D341Med (cell line): Measurements from ENCODE around the gene POLA2.
"Not testable (repeated sequence)": the region's sequence is repeated elsewhere in the genome, so short reads cannot be mapped to it uniquely, and the experiment has no call there.

Experiments
- DNase-seq: peaks from one replicate; pipeline ENCODE4 v3.0.0; 2012; ENCODE audit warnings: low spot score

POLA2 gene

DNA sequence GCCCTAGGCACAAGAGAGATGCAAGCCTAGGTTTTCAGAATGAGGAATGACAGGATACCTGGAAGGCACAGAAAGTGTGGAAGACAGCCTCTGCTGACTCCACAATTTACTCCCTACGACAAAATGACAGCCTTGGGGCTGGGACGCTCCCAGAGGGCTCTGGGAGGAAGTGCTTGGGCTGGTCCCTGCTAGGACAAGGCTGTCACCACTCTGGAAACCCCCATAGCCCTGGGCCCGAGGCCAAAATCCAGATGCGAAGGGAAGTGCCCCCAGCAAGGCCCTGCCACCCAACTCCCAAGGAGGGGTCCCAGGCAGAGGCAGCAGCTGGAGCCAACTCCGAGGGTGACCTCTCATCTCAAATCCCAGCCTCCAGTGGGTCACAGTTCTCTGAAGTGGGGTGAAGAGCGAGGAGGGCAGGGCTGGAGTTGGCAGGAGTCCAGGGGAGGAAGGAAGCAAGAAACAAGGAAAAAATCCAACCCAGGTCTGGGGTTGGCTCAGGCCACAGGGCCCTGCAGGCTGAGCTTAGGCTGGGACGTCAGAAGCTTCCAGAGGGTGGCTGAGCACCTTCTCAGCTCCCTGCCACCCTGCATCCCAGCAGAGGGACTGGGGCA, 46.6 kb downstream of the POLA2 start:
- no peak for DNase-seq

DNA sequence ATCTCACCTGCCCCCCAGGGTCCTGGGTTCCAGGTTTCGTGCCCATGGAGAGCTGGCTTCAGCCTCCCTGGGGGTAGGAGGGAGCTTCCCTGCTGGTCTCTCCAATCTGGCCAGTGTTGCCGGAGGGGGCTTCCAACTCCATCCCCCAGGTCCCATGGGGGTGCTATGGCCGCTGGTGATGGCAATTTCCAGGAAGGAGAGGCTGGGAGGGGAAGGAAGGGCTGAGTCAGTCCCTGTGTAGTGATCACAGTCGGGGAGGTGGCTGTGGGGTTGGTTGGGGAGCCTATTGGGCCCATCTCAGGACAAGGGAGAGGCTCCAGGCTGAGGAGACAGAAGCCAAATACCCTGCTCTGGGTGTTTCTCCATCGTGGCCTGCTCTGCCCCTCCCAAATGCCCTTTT, 47.2 kb downstream of the POLA2 start:
- no peak for DNase-seq

DNA sequence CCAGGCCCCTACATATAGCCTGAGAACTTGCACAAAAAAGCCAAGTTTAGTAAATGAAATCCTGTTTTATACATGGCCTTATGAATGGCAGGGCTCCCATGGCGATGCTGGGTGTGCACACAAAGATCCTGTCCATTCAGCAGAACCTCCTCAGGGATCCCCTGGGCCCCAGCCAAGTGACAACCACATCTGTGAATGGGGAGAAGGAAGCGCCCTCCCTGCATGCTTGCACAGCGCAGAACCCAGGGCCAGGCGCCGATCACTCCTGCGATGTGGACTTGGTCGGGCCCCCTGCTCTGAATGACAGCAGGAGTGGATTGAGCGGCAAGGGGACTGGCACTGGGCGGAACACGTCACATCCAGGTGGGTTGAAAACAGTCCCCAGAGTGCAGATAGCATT, 48.5 kb downstream of the POLA2 start:
- no peak for DNase-seq

DNA sequence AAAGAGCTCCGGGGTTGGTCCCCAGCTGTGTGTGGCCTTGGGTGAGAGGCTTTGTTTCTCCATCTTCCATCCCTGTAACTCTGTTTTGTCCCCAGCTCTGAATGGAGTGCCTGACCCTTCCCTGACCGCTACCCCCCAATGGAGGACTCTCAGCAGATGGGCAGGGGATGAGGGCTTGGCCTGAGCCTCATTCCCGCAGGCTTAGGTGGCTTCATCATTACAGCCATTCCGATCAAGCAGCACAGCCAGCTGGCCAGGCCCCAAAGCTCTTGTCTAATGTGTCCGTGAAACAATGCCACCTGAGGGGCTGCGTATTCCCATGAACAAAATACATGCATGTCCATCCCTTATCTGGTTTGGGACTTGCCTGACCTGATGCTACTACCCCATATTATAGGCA, 49.0 kb downstream of the POLA2 start:
- no peak for DNase-seq

DNA sequence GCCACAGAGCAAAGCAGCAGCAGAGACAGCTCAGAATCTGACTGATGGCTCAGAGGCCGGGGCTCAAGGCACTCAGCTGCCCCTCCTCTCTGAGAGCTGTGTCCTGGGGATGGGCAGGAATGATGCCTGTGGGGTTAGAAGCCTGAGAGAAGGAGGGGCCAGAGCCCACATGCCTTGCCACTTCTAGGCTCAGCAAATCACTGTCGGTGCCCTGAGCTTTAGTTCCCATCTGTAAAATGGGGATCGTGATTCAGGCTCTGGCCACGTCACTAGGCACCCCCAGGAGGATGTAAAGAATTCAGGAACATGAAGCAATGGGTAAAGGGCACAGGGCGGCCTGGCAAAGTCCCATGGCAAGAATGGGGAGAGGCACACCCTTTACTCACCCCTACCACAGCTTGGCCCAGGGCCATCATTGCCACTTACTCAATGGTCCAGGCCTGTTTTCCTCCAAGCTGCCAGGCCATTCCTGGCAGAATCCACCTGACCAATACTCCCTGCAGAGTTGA, 49.5 kb downstream of the POLA2 start:
- no peak for DNase-seq

DNA sequence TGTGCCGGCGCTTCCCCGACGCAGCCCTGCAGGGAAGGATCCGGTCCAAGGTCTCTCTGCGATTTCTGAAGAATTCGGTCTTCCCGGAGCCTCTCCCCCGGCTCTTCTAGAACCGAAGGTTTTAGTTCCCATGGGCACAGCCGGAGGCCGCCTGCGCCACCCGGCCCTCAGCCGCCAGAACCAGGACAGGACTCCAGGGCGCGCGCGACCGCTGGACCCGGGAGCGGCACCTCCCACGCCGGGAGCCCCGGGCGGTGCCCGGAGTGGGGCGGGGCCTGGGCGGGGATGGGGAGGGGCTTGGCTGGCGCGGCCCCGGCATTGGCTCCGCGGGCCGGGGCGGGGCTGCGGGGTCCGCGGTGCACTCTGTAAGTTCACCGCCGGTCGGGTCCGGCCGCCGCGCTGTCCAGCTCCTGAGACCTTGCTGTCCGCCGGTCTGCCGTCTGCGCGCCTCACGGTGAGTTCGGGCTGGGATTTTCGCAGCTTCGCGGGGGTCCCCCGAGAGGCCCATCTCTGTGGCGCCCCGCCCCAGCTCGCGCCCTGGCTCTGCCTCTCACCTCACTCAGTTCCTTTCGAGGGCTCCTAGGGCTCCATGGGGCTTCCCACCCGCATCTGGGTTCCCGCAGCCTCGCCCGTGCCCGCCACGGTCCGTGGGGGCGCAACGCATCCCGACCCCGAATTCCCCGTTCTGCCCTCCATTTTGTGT, 52.9 kb downstream of the POLA2 start, which contains the start of gene CDC42EP2:
CDC42EP2 (plus strand) TSS at position 366 of the 703 bp plus-strand sequence. CDS start 6,033 bp downstream, outside the sequence.
- DNase-seq = peak; percentile 95

DNA sequence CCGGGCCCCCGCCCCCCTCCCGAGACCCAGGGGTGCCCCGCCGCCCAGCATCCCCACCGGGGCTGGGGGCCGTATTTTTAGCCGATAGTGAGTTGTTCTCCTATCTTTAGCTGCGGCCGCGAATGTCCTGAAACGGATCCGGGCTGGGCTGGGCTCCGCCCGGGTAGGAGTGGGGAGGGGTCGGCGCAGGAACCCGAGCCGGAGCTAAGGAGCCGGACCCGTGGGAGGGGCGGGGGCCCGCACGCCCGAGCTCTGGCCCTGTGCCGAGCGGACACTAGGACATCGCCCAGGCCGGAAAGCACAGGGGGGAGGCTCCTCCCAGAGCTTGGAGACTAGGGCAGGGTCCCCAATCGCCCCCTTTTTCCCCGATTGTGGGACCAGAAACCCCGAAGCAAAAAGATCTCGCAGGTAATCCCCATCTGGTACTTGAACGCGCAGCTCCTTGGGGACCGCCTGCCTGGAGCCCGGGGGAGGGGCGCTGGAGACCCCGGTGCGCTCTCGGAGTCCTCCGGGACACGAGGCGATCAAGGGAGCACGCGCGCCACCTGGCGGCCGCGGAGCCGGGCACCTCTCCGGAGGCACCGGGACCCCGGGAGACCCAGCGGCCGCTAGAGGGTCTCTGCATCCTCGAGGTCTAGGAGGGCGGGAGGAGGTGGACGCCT, 53.6 kb downstream of the POLA2 start:
- DNase-seq = peak; percentile 94

DNA sequence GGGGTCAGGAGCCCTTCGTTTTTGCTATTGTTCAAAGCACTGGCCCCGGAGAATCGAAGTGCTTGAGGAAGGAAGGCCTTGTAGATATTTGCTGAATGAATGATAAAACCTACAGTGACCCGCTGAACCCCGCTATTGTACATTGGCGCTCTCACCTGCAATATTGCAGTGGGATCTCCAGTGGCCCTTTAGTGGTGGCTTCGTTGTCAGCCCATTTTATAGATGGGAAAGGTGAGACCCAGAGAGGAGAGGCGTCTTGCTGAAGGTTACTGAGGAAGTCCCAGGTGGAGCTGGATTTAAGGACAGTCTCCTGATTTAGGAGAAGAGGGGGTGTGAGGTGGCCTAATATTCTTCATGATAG, 54.1 kb downstream of the POLA2 start:
- DNase-seq = no peak

DNA sequence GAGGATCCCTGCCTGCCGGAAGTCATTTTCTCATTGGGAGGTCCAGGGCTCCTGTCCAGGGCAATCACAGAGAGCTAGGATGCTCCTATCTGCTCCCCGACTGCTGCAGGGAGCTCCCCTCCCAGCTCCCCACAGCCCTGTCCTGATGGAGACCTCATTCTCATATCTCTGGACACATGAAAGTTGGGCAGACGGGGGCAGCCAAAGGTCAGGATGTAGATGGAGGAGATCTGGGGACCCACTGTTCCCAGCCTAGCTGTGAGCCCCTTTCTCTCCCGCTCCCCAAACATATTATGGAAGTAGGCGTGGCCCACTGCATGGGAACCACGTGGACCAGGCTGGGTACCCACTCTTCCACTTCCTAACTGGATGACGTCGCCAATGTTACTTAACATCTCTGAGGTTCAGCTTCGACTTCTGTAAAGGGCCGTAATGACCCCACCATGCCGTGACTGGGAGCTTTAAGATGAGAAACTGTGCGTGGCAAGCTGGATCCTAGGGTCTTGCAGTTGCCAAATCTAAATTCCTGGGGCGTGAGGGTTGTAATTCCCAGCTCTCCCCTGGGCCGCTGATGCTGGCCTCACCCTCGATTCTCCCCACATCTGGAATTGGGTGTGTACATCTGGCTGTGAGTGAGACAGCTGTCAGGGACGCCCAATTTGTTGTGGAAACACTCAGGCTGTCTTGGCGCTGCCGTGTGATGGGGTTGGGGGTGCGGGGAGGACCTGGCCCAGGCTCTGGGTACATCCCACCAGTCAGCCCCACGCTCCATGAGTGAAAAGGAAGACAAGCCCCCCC, 54.7 kb downstream of the POLA2 start:
- DNase-seq = no peak

DNA sequence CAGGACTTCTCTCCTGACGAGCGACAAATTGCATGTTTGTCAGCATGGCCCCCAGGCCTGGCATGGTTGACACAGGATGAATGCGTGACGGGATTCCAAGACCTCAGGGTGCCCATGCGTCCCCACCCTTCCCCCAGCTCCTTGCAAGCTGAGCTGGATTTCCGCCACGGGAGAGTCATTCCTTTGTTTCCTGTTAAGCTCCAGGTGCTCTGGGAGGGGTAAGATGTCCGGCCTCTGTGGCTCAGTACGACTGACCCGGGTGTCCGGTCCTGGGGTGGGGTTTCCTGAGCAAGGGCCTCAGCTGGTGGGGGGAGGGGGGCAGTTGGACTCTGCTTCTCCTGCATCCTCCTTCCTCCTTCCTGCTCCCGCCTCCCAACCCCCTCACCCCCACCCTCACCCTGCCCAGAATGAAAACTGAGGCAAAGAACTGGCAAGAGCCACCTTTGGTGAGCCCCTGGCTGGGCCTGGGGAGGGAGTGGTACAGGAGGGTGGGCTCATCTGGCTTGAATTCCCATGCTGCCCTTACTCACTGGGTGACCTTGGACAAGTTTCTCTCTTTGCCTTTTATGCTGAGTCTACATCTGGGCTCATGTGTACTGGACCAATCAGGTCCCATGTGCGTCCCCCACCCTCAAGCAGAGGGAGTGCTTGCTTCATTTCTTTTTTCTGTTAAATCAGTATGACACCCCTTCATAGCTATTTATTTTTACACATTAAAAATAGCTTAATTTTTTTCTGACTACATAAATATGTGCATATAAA, 55.4 kb downstream of the POLA2 start:
- no peak for DNase-seq

DNA sequence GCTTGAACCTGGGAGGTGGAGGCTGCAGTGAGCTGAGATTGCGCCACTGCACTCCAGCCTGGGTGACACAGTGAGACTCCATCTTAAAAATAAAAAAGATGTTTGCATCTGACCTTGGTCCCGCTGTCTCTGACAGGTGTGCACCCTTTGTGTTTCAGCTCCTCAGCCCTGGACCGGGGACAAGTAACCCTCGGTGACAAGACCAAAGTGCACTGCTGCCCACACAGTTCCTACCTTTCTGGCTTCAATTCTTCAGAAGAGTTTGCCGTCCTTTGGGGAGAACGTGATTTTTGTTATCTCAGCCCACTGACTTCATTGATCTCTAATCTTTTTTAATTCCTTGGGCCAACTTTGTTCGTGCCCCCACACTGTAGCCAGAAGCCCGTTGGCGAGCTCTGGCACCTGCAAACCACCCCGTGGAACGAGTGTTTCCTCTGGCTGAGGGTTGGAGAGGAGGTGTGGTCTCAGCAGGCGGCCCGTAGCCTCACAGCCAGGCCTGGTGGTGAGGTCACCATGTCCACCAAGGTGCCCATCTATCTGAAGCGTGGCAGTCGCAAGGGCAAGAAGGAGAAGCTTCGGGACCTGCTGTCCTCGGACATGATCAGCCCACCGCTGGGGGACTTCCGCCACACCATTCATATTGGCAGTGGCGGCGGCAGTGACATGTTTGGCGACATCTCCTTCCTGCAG, 58.8 kb downstream of the POLA2 start:
- DNase-seq = no peak

DNA sequence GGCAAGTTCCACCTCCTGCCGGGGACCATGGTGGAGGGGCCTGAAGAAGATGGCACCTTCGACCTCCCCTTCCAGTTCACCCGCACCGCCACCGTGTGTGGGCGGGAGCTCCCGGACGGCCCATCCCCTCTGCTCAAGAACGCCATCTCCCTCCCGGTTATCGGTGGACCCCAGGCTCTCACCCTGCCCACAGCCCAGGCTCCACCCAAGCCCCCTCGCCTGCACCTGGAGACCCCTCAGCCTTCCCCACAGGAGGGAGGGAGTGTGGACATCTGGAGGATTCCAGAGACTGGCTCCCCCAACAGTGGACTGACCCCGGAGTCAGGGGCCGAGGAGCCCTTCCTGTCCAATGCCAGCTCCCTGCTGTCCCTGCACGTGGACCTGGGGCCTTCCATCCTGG, 59.3 kb downstream of the POLA2 start:
- DNase-seq = no peak

DNA sequence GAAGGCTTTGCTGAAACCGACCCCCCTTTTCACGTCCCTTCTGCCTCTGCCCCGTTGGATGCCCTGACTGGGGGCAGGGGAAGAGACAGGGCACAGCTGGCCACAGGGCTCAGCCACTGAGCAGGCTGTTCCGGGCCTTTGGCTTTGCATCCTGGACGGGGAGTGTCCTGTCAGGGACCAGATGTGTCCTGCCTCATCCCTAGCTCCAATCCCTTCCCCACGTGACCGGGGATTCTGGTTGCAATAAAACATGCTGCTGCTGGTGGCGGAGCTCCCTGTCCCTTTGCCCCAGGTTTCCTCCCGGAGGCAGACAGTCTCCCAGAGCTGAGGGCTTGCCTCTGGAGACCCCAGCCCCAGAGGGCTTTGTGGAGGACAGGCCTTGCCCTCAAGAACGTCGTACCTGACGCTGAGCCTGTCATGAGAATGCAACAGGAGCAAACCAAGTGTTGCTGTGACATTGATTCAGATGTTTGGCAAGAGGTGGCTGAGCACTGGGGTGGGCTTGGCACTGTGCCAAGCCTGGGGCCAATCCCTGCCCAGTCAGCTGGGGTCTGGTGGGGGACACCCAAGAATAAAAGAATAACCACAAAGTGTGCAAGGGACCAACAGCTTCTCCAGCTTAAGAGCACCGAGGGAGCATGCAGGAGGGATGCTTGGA, 60.2 kb downstream of the POLA2 start:
- DNase-seq = no peak

DNA sequence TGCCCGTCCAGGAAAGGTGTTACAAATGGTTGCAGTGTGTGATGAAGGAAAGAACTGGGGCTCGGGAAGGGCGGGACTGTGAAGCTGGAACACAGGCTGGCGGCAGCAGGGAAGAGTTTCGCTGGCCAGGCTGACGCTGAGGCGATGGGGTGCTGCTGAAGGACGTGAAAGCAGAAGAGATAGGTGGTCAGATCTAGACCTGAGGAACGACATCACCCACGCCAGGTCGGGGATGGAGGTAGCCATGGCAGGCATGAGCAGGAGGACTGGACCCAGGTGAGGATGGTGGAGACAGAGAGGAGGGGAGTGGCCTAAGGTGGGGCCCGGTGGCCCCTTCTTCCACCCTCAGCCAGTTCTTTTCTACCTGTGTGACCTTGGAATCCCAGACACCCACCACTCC, 62.1 kb downstream of the POLA2 start:
- no peak for DNase-seq

DNA sequence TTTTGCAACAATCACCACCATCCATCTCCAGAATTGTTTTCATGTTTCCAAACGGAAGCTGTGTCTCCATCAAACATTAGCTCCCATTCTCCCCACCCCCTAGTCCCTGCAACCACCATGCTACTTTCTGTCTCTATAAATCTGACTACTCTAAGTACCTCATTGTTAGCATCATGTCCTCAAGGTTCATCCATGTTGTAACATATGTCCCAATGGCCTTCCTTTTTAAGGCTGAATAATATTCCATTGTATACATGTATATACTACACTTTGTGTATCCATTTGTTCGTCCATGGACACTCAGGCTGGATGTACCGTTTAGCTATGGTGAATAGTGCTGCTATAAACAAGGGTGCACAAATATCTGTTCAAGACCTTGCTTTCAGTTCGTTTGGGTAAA, 63.7 kb downstream of the POLA2 start:
- no peak for DNase-seq

DNA sequence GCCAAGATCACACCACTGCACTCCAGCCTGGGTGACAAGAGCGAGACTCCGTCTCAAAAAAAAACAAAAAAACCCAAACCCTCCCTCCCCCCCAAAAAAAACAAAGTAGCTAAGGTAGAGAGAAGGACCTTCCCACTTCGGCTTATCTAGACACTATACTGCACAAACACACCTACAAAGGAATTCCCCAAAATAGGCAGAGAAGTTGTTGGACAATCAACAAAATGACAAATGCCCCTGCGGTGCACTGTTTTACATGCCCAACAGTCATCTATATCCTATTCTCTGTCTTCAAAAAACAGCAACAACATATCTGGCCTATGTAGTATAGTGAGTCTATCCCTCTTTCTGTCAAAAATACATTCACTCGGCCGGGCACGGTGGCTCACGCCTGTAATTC, 65.3 kb downstream of the POLA2 start:
- no peak for DNase-seq

DNA sequence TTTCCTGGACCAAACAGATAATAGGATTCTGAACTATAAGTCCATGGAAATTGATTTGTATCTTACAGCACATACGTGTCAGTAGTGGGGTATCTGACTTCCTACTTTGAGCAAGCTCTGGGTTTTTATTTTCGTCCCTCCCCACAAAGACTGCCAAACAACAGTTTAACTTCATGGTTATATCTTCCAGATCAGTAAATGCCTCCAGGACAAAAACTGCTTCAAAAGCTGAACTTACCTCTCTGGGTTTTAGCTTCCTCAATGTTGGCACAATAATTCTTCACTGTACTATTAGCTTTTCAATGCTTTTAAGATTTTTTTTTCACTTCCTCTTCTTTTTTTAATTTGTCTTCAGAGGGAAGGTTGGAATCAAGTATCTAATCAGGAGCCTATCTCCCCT, 67.7 kb downstream of the POLA2 start:
- no peak for DNase-seq

DNA sequence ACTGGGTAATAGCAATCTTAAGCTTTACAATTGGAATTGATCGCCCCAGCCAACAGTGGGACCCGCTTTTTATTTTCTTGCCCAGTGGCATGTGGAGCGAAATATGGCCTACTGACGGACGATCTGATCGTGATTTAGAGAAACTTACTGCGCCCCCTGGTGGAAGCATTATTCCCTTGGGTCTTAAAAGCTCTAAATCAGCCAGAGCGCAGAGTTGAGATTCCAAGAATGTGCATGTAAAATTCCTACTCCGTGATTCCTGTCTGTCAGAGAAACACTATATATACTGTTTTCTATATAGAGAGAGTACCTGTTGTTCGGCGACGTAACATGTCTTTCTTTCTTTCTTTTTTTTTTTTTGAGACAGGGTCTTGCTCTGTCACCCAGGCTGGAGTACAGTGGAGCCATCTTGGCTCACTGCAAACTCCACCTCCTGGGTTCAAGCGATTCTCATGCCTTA, 68.2 kb downstream of the POLA2 start:
- DNase-seq = peak; percentile 71

DNA sequence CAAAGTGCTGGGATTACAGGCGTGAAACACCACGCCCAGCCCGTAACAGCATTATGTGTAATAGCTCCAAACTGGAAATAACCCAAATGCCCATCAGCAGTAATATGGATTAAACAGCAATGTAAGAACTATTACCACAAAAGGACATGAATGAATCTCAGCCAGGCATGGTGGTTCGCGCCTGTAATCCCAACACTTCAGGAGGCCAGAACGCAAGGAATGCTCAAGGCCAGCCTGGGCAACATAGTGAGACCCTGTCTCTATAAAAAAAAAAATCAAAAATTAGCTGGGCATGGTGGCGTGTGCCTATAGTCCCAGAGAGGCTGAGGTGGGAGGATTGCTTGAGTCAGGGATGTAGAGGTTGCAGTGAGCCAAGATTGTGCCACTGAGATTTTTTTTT, 68.8 kb downstream of the POLA2 start:
- DNase-seq = no peak

DNA sequence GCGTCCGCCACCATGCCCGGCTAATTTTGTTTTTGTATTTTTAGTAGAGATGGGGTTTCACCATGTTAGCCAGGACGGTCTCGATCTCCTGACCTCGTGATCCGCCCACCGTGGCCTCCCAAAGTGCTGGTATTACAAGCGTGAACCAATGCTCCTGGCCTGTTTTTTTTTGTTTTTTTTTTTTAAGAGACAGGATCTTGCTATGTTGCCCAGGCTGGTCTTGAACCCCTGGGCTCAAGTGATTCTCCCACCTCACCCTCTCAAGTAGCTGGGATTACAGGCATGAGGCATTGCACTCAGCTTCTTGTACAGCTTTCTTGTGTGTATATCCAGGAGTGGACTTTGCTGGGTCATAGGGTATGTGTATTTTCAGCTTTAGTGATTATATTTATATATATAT, 70.8 kb downstream of the POLA2 start:
- not testable (repeated sequence) for DNase-seq
